GM10266 (cell line): ENCODE data around the gene RAB40C.

Experiments
- DNase-seq: peaks from one replicate; pipeline ENCODE4 v3.0.0; 2012; ENCODE audit errors: extremely low spot score
- CTCF ChIP-seq: IDR thresholded peaks from 2 replicates; pipeline ENCODE4 v1.5.1; 2012; ENCODE audit warnings: mild to moderate bottlenecking, low read depth; ENCODE audit not compliant: control insufficient read depth, insufficient read depth; ENCODE audit errors: missing control alignments

RAB40C gene

GRCh38 chr16:629185-629832, 39.4 kb downstream of the RAB40C start:
- no peak for TF ChIP-seq CTCF

GRCh38 chr16:629833-630248, 40.0 kb downstream of the RAB40C start:
- no peak for TF ChIP-seq CTCF
- DNase-seq = no peak

More at GRCh38 chr16:629185-629832, 39.4 kb downstream of the RAB40C start:
- no peak for DNase-seq

GRCh38 chr16:630249-630814, 40.5 kb downstream of the RAB40C start:
- DNase-seq = no peak
- no peak for TF ChIP-seq CTCF

DNA sequence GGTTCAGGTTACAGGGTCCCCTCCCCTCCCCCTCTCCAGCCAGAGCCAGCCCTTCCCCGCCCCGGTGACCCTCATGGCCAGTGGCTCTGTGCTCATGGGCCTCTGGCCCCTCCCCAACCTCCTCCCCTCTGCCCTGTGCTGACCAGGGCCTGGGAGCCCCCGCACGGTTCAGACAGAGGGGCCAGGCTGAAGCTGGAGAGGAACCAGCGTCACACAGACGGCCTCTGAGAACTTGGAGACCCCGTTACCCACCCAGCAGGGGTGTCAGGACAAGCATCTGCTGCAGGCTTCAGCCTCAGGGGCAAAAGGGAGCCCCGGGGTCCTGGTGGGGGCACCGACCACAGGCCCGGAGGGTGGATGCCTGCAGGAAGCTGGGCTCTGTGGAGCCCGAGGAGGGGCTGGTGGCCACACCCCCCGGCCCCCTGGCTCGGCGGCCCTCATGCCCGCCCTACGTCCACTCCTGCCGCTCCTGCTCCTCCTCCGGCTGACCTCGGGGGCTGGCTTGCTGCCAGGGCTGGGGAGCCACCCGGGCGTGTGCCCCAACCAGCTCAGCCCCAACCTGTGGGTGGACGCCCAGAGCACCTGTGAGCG, 41.0 kb downstream of the RAB40C start, which contains the start of gene WFIKKN1:
WFIKKN1 (plus strand) TSS at position 171 of the 591 bp plus-strand sequence; CDS start at position 440, 269 bp downstream.
- TF ChIP-seq CTCF = no peak
- DNase-seq = no peak

GRCh38 chr16:631808-632358, 42.0 kb downstream of the RAB40C start:
- no peak for TF ChIP-seq CTCF
- DNase-seq = no peak

DNA sequence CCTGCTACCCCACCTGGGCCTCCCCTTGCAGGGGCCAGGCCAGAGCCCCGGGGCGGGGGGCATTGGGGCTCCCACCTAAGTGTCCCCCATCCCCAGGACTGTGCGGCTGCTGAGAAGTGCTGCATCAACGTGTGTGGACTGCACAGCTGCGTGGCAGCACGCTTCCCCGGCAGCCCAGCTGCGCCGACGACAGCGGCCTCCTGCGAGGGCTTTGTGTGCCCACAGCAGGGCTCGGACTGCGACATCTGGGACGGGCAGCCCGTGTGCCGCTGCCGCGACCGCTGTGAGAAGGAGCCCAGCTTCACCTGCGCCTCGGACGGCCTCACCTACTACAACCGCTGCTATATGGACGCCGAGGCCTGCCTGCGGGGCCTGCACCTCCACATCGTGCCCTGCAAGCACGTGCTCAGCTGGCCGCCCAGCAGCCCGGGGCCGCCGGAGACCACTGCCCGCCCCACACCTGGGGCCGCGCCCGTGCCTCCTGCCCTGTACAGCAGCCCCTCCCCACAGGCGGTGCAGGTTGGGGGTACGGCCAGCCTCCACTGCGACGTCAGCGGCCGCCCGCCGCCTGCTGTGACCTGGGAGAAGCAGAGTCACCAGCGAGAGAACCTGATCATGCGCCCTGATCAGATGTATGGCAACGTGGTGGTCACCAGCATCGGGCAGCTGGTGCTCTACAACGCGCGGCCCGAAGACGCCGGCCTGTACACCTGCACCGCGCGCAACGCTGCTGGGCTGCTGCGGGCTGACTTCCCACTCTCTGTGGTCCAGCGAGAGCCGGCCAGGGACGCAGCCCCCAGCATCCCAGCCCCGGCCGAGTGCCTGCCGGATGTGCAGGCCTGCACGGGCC, 42.8 kb downstream of the RAB40C start:
- TF ChIP-seq CTCF = no peak
- DNase-seq = no peak
